IPS DF 6.9 (cell line): ENCODE results near the gene MAGI2.

Source experiments
- DNase-seq: peaks from one replicate; pipeline ENCODE4 v3.0.0-alpha.2; 2013; ENCODE audit warnings: low read depth, low spot score
- H3K27ac ChIP-seq: one replicate; pipeline ENCODE4 v1.5.1; 2013; ENCODE audit warnings: low read length, control low read depth
- H3K27me3 ChIP-seq: 2 replicates; pipeline ENCODE4 v1.6.1; 2013; ENCODE audit warnings: mild to moderate bottlenecking, low read length; ENCODE audit not compliant: control insufficient read depth, insufficient read depth
- H3K36me3 ChIP-seq: 2 replicates; pipeline ENCODE4 v1.6.1; 2013; ENCODE audit warnings: low read length; ENCODE audit not compliant: control insufficient read depth, insufficient read depth
- H3K4me1 ChIP-seq: 2 replicates; pipeline ENCODE4 v1.6.1; 2013; ENCODE audit warnings: low read length; ENCODE audit not compliant: control insufficient read depth, insufficient read depth
- H3K4me3 ChIP-seq: 2 replicates; pipeline ENCODE4 v1.5.1; 2013; ENCODE audit warnings: mild to moderate bottlenecking, low read length
- H3K9me3 ChIP-seq: 2 replicates; pipeline ENCODE4 v1.6.1; 2013; ENCODE audit warnings: low read length, inconsistent platforms; ENCODE audit not compliant: control insufficient read depth, insufficient read depth
- WGBS: extraction: QIAGEN DNeasy Blood & Tissue Kit; methylation state at CpG from one replicate; pipeline ENCODE4 v1.1.7; 2013; ENCODE audit warnings: mixed read lengths, missing lambda C conversion rate; ENCODE audit not compliant: insufficient read length, insufficient coverage; 5-methylcytosine and 5-hydroxymethylcytosine counted together

Gene MAGI2

GRCh38 chr7:79312022-79312421, 141.4 kb downstream of the MAGI2 start:
- no peak overlapping the region for H3K27ac ChIP-seq

DNA sequence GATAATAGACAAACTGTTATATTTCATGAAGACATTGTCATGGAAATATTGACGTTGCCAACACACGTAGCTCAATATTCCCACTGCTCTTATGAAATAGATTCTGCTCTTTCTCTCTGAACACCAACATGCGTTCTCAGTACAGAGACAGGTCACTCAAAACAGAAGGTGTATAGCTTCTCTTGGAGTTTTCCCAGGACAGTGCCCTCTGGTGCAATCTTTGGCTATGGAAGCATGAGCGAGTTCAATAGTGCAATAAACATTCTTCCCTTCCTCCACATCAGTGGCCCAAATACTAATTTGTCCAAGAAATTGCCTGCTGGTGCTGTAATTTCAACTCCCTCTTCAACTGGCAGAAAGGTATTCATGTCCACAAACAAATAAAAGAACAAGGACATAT, 145.3 kb downstream of the MAGI2 start:
- Histone ChIP-seq H3K27ac (no peak overlapping the region), H3K27me3 (no peaks in the 10 kb centered on the region), H3K4me1 (no peaks in the 10 kb centered on the region), H3K4me3 (no peak overlapping the region), H3K36me3 (no peaks in the 10 kb centered on the region), H3K9me3 (no peaks in the 10 kb centered on the region)
- WGBS, result no CpG with 5 or more reads among the region's 4 CpGs
- DNase-seq, result no peak

More at GRCh38 chr7:79312022-79312421, 141.4 kb downstream of the MAGI2 start:
- no peak for DNase-seq
- Histone ChIP-seq H3K4me3 (no peak overlapping the region), H3K4me1 (no peaks in the 10 kb centered on the region), H3K27me3 (no peaks in the 10 kb centered on the region), H3K9me3 (no peaks in the 10 kb centered on the region), H3K36me3 (no peaks in the 10 kb centered on the region)
- WGBS, result no CpG with 5 or more reads among the region's 3 CpGs

GRCh38 chr7:79307376-79307775, 146.1 kb downstream of the MAGI2 start:
- DNase-seq, result no peak
- Histone ChIP-seq H3K27me3 (no peaks in the 10 kb centered on the region), H3K4me3 (no peak overlapping the region), H3K27ac (no peak overlapping the region), H3K9me3 (no peaks in the 10 kb centered on the region), H3K4me1 (no peaks in the 10 kb centered on the region), H3K36me3 (no peaks in the 10 kb centered on the region)
- WGBS, result 100% methylated on average over 1 of the region's 3 CpGs

DNA sequence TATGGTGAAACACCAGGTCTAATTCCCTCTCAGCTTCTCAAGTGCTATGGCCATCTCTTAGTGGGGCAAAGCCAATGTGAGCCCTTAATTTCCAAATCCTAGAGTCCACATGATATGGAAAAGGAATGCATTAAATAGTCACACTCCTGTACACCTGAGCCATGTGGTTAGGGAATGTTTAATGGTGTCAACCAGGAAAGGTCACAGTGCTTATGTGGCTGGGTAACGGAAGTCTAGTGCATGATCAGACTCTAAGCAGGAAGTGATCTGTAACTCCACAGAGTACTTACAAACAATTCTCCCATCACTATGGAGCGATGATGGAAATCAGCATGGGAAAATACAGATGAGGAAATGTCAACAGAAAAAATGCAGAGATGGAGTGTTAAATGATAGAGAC, 148.8 kb downstream of the MAGI2 start:
- H3K27me3 ChIP-seq, result no peaks in the 10 kb centered on the region
- H3K9me3 ChIP-seq, result no peaks in the 10 kb centered on the region
- WGBS, result no CpG with 5 or more reads among the region's 2 CpGs
- no peak overlapping the region for H3K4me3 ChIP-seq
- no peaks in the 10 kb centered on the region for H3K36me3 ChIP-seq
- H3K4me1 ChIP-seq, result no peaks in the 10 kb centered on the region
- no peak for DNase-seq
- no peak overlapping the region for H3K27ac ChIP-seq

DNA sequence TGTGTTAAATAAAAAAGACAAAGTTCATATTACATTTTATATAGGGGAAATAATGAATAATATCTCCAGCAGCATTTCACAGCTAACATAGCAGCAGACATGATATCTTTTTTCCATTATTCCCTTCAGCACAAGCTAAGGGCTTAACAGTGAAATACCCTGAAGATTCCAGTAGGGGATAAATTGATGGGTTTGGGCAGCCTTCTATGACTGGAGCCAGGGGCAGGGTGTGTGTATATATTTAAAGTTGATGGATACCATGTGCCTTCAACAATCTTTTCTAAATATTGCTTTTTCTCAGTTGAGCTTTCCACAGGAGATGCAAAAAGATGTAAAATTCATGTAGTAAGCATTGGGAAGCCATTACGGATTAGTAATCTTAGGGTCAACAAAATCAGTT, 151.2 kb downstream of the MAGI2 start:
- Histone ChIP-seq H3K27ac (no peak overlapping the region), H3K27me3 (no peaks in the 10 kb centered on the region), H3K4me3 (no peak overlapping the region), H3K9me3 (no peaks in the 10 kb centered on the region), H3K36me3 (no peaks in the 10 kb centered on the region), H3K4me1 (no peaks in the 10 kb centered on the region)
- no peak for DNase-seq
- WGBS, result no CpG with 5 or more reads among the region's 1 CpG

DNA sequence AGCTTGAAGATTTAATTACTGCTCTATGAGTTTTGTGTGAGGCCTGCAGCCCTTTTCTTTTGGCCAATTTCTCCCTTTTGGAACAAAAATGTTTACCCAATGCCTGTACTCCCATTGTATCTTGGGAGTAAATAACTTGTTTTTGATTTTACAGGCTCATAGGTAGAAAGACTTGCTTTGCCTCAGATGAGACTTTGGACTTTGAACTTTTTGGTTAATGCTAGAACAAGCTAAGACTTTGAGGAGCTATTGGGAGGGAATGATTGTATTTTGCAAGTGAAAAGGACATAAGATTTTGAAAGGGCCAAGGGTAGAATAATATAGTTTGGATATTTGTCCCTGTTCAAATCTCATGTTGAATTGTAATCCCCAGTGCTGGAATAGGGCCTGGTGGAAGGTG, 152.0 kb downstream of the MAGI2 start:
- no peak for DNase-seq
- Histone ChIP-seq H3K9me3 (no peaks in the 10 kb centered on the region), H3K4me3 (no peak overlapping the region), H3K36me3 (no peaks in the 10 kb centered on the region), H3K4me1 (no peaks in the 10 kb centered on the region), H3K27ac (no peak overlapping the region), H3K27me3 (no peaks in the 10 kb centered on the region)

DNA sequence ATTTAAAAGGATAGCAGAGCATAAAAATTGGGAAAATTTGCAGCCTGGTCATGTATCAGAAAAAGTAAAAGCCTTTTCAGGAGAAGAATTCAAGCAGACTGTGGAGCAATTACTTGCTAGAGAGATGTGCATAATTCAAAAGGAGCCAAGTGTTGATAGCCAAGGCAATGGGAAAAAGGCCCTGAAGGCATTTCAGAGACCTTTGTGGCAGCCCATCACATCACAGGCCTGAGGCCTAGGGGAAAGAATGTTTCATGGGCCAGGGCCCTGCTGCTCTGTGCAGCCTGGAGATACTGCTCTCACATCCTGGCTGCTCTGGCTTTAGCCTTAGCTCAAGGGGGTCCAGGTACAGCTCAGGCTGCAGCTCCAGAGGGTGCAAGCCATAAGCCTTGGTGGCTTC, 152.9 kb downstream of the MAGI2 start:
- Histone ChIP-seq H3K4me1 (no peaks in the 10 kb centered on the region), H3K4me3 (no peak overlapping the region), H3K27me3 (no peaks in the 10 kb centered on the region), H3K36me3 (no peaks in the 10 kb centered on the region), H3K9me3 (no peaks in the 10 kb centered on the region), H3K27ac (no peak overlapping the region)
- no peak for DNase-seq

- H3K9me3 ChIP-seq, result no peaks in the 10 kb centered on the region
- no peaks in the 10 kb centered on the region for H3K36me3 ChIP-seq
- H3K27ac ChIP-seq, result no peak overlapping the region
- H3K4me1 ChIP-seq, result no peaks in the 10 kb centered on the region
- no peaks in the 10 kb centered on the region for H3K27me3 ChIP-seq
- no CpG with 5 or more reads among the region's 3 CpGs for WGBS
- H3K4me3 ChIP-seq, result no peak overlapping the region
- DNase-seq, result no peak
These were observed 155.2 kb downstream of the MAGI2 start for GRCh38 chr7:79298145-79298760.

GRCh38 chr7:79296553-79297320, 156.7 kb downstream of the MAGI2 start:
- Histone ChIP-seq H3K4me3 (no peak overlapping the region), H3K27me3 (no peaks in the 10 kb centered on the region), H3K4me1 (no peaks in the 10 kb centered on the region), H3K36me3 (no peaks in the 10 kb centered on the region), H3K27ac (no peak overlapping the region), H3K9me3 (no peaks in the 10 kb centered on the region)
- no CpG with 5 or more reads among the region's 1 CpG for WGBS
- DNase-seq, result no peak

GRCh38 chr7:79293655-79294142, 159.8 kb downstream of the MAGI2 start:
- Histone ChIP-seq H3K36me3 (no peaks in the 10 kb centered on the region), H3K4me3 (no peak overlapping the region), H3K27me3 (no peaks in the 10 kb centered on the region), H3K9me3 (no peaks in the 10 kb centered on the region), H3K27ac (no peak overlapping the region), H3K4me1 (no peaks in the 10 kb centered on the region)
- no peak for DNase-seq
- WGBS, result no CpG with 5 or more reads among the region's 7 CpGs

GRCh38 chr7:79292834-79293233, 160.6 kb downstream of the MAGI2 start:
- WGBS, result no CpG with 5 or more reads among the region's 2 CpGs
- Histone ChIP-seq H3K36me3 (no peaks in the 10 kb centered on the region), H3K27me3 (no peaks in the 10 kb centered on the region), H3K4me3 (no peak overlapping the region), H3K27ac (no peak overlapping the region), H3K9me3 (no peaks in the 10 kb centered on the region), H3K4me1 (no peaks in the 10 kb centered on the region)
- DNase-seq, result no peak
